Neural cell (in vitro differentiated cells): ENCODE data around the gene SP2. TPM values are rescaled to one million over a fixed set of nuclear protein-coding genes. Genes with fewer than 3 reads are reported as not detected.

ENCODE experiments used
- H2AFZ ChIP-seq: fragments of 200-600, 300-800 bp; sonication (generic), shearing (Covaris generic); 2 replicates; pipeline ENCODE4 v1.6.0; 2014; ENCODE audit warnings: low read depth, mild to moderate bottlenecking, antibody characterized with exemption, low read length, moderate library complexity
- H3F3A ChIP-seq: fragments of 200-600 bp; shearing (Covaris generic); 2 replicates; pipeline ENCODE4 v1.6.1; 2016; ENCODE audit warnings: mild to moderate bottlenecking, moderate library complexity, mixed read lengths, antibody characterized with exemption, low read length; ENCODE audit not compliant: insufficient read depth, poor library complexity, severe bottlenecking
- H3K27ac ChIP-seq: fragments of 200-600, 300-800 bp; sonication (generic), shearing (Covaris generic); 2 replicates; pipeline ENCODE4 v1.5.1; 2014; ENCODE audit warnings: mild to moderate bottlenecking, low read length, moderate library complexity
- H3K27me3 ChIP-seq: fragments of 300-800, 200-600 bp; sonication (generic), shearing (Covaris generic); 2 replicates; pipeline ENCODE4 v1.6.0; 2014; ENCODE audit warnings: mild to moderate bottlenecking, low read depth, low read length, moderate library complexity; ENCODE audit not compliant: insufficient read depth
- H3K36me3 ChIP-seq: fragments of 300-800, 200-600 bp; sonication (generic), shearing (Covaris generic); 2 replicates; pipeline ENCODE4 v1.5.1; 2014; ENCODE audit warnings: mild to moderate bottlenecking, antibody characterized with exemption, low read length, moderate library complexity; ENCODE audit not compliant: insufficient read depth
- H3K4me2 ChIP-seq: fragments of 300-800, 200-600 bp; sonication (generic), shearing (Covaris generic); 2 replicates; pipeline ENCODE4 v1.6.0; 2014; ENCODE audit warnings: mild to moderate bottlenecking, low read length
- H3K4me3 ChIP-seq: fragments of 300-800, 200-600 bp; sonication (generic), shearing (Covaris generic); 2 replicates; pipeline ENCODE4 v1.5.1; 2014; ENCODE audit warnings: mild to moderate bottlenecking, low read length, moderate library complexity
- H3K79me2 ChIP-seq: fragments of 200-600 bp; shearing (Covaris generic); replicated peaks from 2 replicates; pipeline ENCODE4 v1.6.0; 2014; ENCODE audit warnings: mild to moderate bottlenecking, low read length, moderate library complexity; ENCODE audit not compliant: insufficient read depth
- H3K9ac ChIP-seq: fragments of 300-800, 200-600 bp; sonication (generic), shearing (Covaris generic); 2 replicates; pipeline ENCODE4 v1.6.1; 2016; ENCODE audit warnings: mild to moderate bottlenecking, low read length, mixed read lengths
- H3K9me2 ChIP-seq: fragments of 200-600 bp; shearing (Covaris generic); 2 replicates; pipeline ENCODE4 v1.6.1; 2016; ENCODE audit warnings: mild to moderate bottlenecking, low read length, mixed read lengths; ENCODE audit not compliant: insufficient read depth
- H3K9me3 ChIP-seq: fragments of 200-600, 300-800 bp; sonication (generic), shearing (Covaris generic); 2 replicates; pipeline ENCODE4 v1.6.1; 2016; ENCODE audit warnings: mild to moderate bottlenecking, mixed run types, low read length, moderate library complexity, mixed read lengths
- H4K20me1 ChIP-seq: fragments of 200-600 bp; shearing (Covaris generic); 2 replicates; pipeline ENCODE4 v1.6.1; 2016; ENCODE audit warnings: mild to moderate bottlenecking, mixed run types; ENCODE audit not compliant: insufficient read depth
- EP300 ChIP-seq: fragments of 450-650 bp; conservative IDR thresholded peaks from 2 replicates; pipeline ENCODE4 v1.6.1; 2014; ENCODE audit warnings: antibody characterized with exemption, mild to moderate bottlenecking, moderate library complexity; ENCODE audit not compliant: poor library complexity, severe bottlenecking
- EZH2 ChIP-seq: fragments of 200-600, 300-800 bp; shearing (Covaris generic), sonication (generic); IDR thresholded peaks from 2 replicates; pipeline ENCODE4 v1.6.1; 2014; ENCODE audit warnings: antibody characterized with exemption, low read length, borderline replicate concordance, mild to moderate bottlenecking; ENCODE audit not compliant: insufficient read depth, poor library complexity, severe bottlenecking
- MXI1 ChIP-seq: fragments of 450-650 bp; conservative IDR thresholded peaks from 2 replicates; pipeline ENCODE4 v1.6.1; 2014; ENCODE audit warnings: antibody characterized with exemption, mild to moderate bottlenecking; ENCODE audit not compliant: poor library complexity, severe bottlenecking
- POLR2AphosphoS5 ChIP-seq: IDR thresholded peaks from 2 replicates; pipeline ENCODE4 v1.6.1; 2012
- RAD21 ChIP-seq: fragments of 450-650 bp; conservative IDR thresholded peaks from 2 replicates; pipeline ENCODE4 v1.6.1; 2014; ENCODE audit warnings: antibody characterized with exemption, mild to moderate bottlenecking, moderate library complexity
- SMC3 ChIP-seq: fragments of 450-650 bp; conservative IDR thresholded peaks from 2 replicates; pipeline ENCODE4 v1.6.1; 2014; ENCODE audit warnings: antibody characterized with exemption, mild to moderate bottlenecking, moderate library complexity; ENCODE audit not compliant: poor library complexity
- TAF1 ChIP-seq: IDR thresholded peaks from 2 replicates; pipeline ENCODE4 v1.6.1; 2012; ENCODE audit warnings: low read depth
- polyA plus RNA-seq: library from polyadenylated mRNA; depleted of rRNA; stranded (reverse); fragments of >200 nt; gene quantifications from 2 replicates; pipeline ENCODE4 v1.2.3, GENCODE V29; 2014
- TF ChIP-seq, protein P1 (sequence below): fragments of 450-650 bp; IDR thresholded peaks from 2 replicates; pipeline ENCODE4 v1.5.1; 2014; ENCODE audit warnings: antibody characterized with exemption, mild to moderate bottlenecking, moderate library complexity; ENCODE audit not compliant: poor library complexity, severe bottlenecking
- TF ChIP-seq, protein P2 (sequence below): IDR thresholded peaks from 2 replicates; pipeline ENCODE4 v1.6.1; 2012; ENCODE audit warnings: borderline replicate concordance

SP2 gene
- polyA plus RNA-seq, 1 donor from 2014 or later, result 0.25 TPM

DNA sequence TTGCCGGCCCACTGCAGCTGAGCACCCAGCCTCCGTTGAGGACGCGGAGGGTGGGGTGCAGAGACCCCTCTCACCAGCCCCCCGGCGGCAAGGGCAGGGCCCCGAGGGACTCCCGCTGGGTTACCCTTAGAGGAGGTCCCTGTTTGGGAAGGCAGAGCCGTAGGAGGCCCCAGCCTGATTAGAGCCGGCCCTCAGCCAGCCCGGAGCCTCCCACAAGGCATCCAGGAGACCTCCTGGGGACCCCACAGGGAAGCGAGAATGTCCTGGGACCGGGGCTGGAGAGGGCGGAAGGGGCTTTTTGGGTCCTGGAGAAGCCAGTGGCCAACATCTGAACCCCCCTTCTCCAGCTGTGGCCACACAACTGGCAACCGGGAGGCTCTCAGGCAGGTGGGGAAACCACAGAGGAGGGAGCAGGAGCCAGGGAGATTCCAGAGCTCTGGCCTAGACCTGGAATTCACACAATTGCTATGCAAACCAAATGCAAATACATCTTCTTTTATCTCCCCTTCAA lies 23.3 kb upstream of the SP2 start:
- no peaks in the 10 kb centered on the region for H3K79me2 ChIP-seq
- peaks cover 48% of the 10 kb centered on the region for H3K27me3 ChIP-seq
- no peaks in the 10 kb centered on the region for H3F3A ChIP-seq
- H3K9ac ChIP-seq, result no peak overlapping the region
- no peak overlapping the region for H3K4me3 ChIP-seq
- no peak overlapping the region for H3K4me2 ChIP-seq
- no peaks in the 10 kb centered on the region for H3K9me3 ChIP-seq
- no peaks in the 10 kb centered on the region for H3K9me2 ChIP-seq
- no peaks in the 10 kb centered on the region for H4K20me1 ChIP-seq
- no peak for TF ChIP-seq TAF1
- TF ChIP-seq SMC3, result no peak
- TF ChIP-seq, protein P1, sequence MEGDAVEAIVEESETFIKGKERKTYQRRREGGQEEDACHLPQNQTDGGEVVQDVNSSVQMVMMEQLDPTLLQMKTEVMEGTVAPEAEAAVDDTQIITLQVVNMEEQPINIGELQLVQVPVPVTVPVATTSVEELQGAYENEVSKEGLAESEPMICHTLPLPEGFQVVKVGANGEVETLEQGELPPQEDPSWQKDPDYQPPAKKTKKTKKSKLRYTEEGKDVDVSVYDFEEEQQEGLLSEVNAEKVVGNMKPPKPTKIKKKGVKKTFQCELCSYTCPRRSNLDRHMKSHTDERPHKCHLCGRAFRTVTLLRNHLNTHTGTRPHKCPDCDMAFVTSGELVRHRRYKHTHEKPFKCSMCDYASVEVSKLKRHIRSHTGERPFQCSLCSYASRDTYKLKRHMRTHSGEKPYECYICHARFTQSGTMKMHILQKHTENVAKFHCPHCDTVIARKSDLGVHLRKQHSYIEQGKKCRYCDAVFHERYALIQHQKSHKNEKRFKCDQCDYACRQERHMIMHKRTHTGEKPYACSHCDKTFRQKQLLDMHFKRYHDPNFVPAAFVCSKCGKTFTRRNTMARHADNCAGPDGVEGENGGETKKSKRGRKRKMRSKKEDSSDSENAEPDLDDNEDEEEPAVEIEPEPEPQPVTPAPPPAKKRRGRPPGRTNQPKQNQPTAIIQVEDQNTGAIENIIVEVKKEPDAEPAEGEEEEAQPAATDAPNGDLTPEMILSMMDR, result no peak
- TF ChIP-seq RAD21, result no peak
- TF ChIP-seq POLR2AphosphoS5, result no peak
- no peak for TF ChIP-seq EZH2
- no peak for TF ChIP-seq MXI1
- no peak for TF ChIP-seq EP300
- no peak overlapping the region for H2AFZ ChIP-seq
- H3K27ac ChIP-seq, result no peak overlapping the region
- H3K36me3 ChIP-seq, result no peaks in the 10 kb centered on the region

DNA sequence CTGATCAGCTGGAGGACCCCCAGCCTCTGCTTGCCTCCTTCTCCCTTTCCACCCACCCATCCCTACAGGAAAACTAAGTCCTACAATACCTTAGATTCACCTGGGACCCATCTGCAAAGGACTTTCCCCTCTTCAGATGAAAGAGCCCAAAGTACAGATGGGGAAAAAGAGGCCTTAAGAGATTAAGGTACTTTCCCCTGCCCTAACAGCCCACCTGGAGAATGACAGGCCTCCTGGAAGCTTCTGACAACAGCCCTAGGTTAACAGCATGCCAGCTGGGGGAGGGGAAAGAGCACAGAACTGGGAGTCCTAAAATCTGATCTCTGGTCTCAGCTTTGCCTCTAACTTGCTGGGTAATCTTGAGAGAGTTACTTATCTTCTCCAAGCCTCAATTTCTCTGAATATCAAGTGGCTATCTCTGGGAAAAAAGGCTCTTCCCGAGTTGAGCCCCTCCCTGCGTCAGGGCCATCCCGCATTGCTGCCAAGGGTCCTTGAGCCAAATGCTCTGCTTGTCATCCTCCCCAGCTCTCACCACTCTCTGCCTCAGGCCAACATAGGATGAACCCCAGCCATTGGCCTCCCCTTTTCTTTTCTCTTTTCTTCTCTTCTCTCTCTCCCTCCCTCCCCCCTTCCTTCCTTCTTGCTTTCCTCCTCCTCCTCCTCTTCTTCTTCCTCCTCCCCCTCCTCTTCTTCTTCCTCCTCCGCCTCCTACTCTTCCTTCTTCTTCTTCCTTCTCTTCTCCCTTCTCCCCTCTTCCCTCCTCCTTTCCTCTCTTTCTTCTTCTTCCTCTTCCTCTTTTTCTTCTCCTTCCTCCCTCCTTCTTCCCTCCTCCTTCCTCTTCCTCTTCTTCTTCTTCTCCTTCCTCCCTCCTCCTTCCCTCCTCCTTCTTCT lies 22.6 kb upstream of the SP2 start:
- H2AFZ ChIP-seq, result no peak overlapping the region
- no peak overlapping the region for H3K9ac ChIP-seq
- H3K27me3 ChIP-seq, result peaks cover 48% of the 10 kb centered on the region
- TF ChIP-seq EZH2 (no peak), TAF1 (no peak), POLR2AphosphoS5 (no peak), EP300 (no peak), MXI1 (no peak), RAD21 (no peak), SMC3 (no peak)
- TF ChIP-seq, protein P2, sequence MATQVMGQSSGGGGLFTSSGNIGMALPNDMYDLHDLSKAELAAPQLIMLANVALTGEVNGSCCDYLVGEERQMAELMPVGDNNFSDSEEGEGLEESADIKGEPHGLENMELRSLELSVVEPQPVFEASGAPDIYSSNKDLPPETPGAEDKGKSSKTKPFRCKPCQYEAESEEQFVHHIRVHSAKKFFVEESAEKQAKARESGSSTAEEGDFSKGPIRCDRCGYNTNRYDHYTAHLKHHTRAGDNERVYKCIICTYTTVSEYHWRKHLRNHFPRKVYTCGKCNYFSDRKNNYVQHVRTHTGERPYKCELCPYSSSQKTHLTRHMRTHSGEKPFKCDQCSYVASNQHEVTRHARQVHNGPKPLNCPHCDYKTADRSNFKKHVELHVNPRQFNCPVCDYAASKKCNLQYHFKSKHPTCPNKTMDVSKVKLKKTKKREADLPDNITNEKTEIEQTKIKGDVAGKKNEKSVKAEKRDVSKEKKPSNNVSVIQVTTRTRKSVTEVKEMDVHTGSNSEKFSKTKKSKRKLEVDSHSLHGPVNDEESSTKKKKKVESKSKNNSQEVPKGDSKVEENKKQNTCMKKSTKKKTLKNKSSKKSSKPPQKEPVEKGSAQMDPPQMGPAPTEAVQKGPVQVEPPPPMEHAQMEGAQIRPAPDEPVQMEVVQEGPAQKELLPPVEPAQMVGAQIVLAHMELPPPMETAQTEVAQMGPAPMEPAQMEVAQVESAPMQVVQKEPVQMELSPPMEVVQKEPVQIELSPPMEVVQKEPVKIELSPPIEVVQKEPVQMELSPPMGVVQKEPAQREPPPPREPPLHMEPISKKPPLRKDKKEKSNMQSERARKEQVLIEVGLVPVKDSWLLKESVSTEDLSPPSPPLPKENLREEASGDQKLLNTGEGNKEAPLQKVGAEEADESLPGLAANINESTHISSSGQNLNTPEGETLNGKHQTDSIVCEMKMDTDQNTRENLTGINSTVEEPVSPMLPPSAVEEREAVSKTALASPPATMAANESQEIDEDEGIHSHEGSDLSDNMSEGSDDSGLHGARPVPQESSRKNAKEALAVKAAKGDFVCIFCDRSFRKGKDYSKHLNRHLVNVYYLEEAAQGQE, result no peak
- TF ChIP-seq, protein P1, result no peak
- H3F3A ChIP-seq, result no peaks in the 10 kb centered on the region
- H3K36me3 ChIP-seq, result no peaks in the 10 kb centered on the region
- no peak overlapping the region for H3K27ac ChIP-seq
- H3K4me3 ChIP-seq, result no peak overlapping the region
- H3K4me2 ChIP-seq, result no peak overlapping the region
- no peaks in the 10 kb centered on the region for H3K79me2 ChIP-seq
- H3K9me3 ChIP-seq, result no peaks in the 10 kb centered on the region
- H3K9me2 ChIP-seq, result no peaks in the 10 kb centered on the region
- H4K20me1 ChIP-seq, result no peaks in the 10 kb centered on the region
